Central memory CD8-positive, alpha-beta T cell (primary cell): ENCODE measurements around the gene OR7A10.

Experiments used
- ATAC-seq: fragments of 150-1000 bp; cut with Tn5 transposase; replicated peaks from 2 replicates; pipeline ENCODE4 v1.10.0; 2022; ENCODE audit warnings: mild to moderate bottlenecking, moderate FRiP score, moderate number of reproducible peaks; ENCODE audit not compliant: poor library complexity, severe bottlenecking; ENCODE audit errors: extremely low read depth
- DNase-seq, 2 donors: peaks; one replicate each; pipeline ENCODE4 v3.0.0; 2021; ENCODE audit warnings: low spot score in 2 of 2
- H3K27ac Mint-ChIP-seq: one replicate; pipeline ENCODE4 v1.8.0; 2022; ENCODE audit warnings: low read depth, mild to moderate bottlenecking, moderate library complexity, mixed read lengths
- H3K27me3 Mint-ChIP-seq: one replicate; pipeline ENCODE4 v1.8.0; 2022; ENCODE audit warnings: mixed read lengths
- H3K36me3 Mint-ChIP-seq: one replicate; pipeline ENCODE4 v1.8.0; 2022; ENCODE audit warnings: mild to moderate bottlenecking, moderate library complexity, mixed read lengths; ENCODE audit not compliant: insufficient read depth
- H3K4me1 Mint-ChIP-seq: one replicate; pipeline ENCODE4 v1.8.0; 2022; ENCODE audit warnings: mixed read lengths
- H3K4me3 Mint-ChIP-seq: one replicate; pipeline ENCODE4 v1.8.0; 2022; ENCODE audit warnings: mild to moderate bottlenecking, moderate library complexity, mixed read lengths
- H3K9me3 Mint-ChIP-seq: one replicate; pipeline ENCODE4 v1.8.0; 2022; ENCODE audit warnings: mixed read lengths

Gene OR7A10

GRCh38 chr19:14848822-14849221 lies at the start of gene OR7A10:
Gene OR7A10 (minus strand): TSS chr19:14848922. CDS start chr19:14841877, 7,045 bp downstream.
- Mint-ChIP-seq H3K27me3 (peaks cover 53% of the 10 kb centered on the region), H3K4me3 (no peak within 1 kb of the TSS), H3K9me3 (no peaks in the 10 kb centered on the region), H3K36me3 (no peaks in the 10 kb centered on the region), H3K4me1 (no peaks in the 10 kb centered on the region), H3K27ac (no peak within 1 kb of the TSS)
- DNase-seq (no peak), ATAC-seq (no peak)

- no peak for ATAC-seq
- no peak overlapping the region for H3K4me3 Mint-ChIP-seq
Measured at GRCh38 chr19:14890643-14891379, 42.1 kb upstream of the OR7A10 start.

GRCh38 chr19:14889994-14890642 lies 41.4 kb upstream of the OR7A10 start:
- no peak overlapping the region for H3K27ac Mint-ChIP-seq
- H3K9me3 Mint-ChIP-seq = no peaks in the 10 kb centered on the region
- no peak for DNase-seq
- peaks cover 6% of the 10 kb centered on the region for H3K4me1 Mint-ChIP-seq
- no peak for ATAC-seq
- peaks cover 55% of the 10 kb centered on the region for H3K27me3 Mint-ChIP-seq
- H3K4me3 Mint-ChIP-seq = no peak overlapping the region
- H3K36me3 Mint-ChIP-seq = no peaks in the 10 kb centered on the region

More at GRCh38 chr19:14890643-14891379, 42.1 kb upstream of the OR7A10 start:
- no peak for DNase-seq
- H3K9me3 Mint-ChIP-seq = no peaks in the 10 kb centered on the region
- H3K27me3 Mint-ChIP-seq = peaks cover 60% of the 10 kb centered on the region
- no peak overlapping the region for H3K27ac Mint-ChIP-seq
- peaks cover 6% of the 10 kb centered on the region for H3K4me1 Mint-ChIP-seq
- no peaks in the 10 kb centered on the region for H3K36me3 Mint-ChIP-seq

GRCh38 chr19:14886032-14886431 lies 37.3 kb upstream of the OR7A10 start, which contains the start of gene OR7A17:
Gene OR7A17 (minus strand): TSS chr19:14886132. CDS start chr19:14881355, 4,777 bp downstream.
- Mint-ChIP-seq H3K36me3 (no peaks in the 10 kb centered on the region), H3K4me3 (no peak within 1 kb of the TSS), H3K4me1 (peaks cover 6% of the 10 kb centered on the region), H3K9me3 (no peaks in the 10 kb centered on the region), H3K27me3 (peaks cover 45% of the 10 kb centered on the region), H3K27ac (no peak within 1 kb of the TSS)
- no peak for ATAC-seq
- DNase-seq = no peak

GRCh38 chr19:14871619-14872230 lies 23.0 kb upstream of the OR7A10 start:
- Mint-ChIP-seq H3K4me1 (no peaks in the 10 kb centered on the region), H3K27me3 (peaks cover 70% of the 10 kb centered on the region), H3K9me3 (no peaks in the 10 kb centered on the region)

GRCh38 chr19:14868497-14868896 lies 19.8 kb upstream of the OR7A10 start:
- Mint-ChIP-seq H3K4me1 (no peaks in the 10 kb centered on the region), H3K27me3 (peaks cover 65% of the 10 kb centered on the region), H3K27ac (no peak overlapping the region), H3K36me3 (no peaks in the 10 kb centered on the region), H3K4me3 (no peak overlapping the region), H3K9me3 (no peaks in the 10 kb centered on the region)
- ATAC-seq (no peak), DNase-seq (no peak)

More at GRCh38 chr19:14871619-14872230, 23.0 kb upstream of the OR7A10 start:
- DNase-seq = no peak
- ATAC-seq = no peak
- no peak overlapping the region for H3K4me3 Mint-ChIP-seq
- H3K36me3 Mint-ChIP-seq = no peaks in the 10 kb centered on the region
- H3K27ac Mint-ChIP-seq = no peak overlapping the region

- Mint-ChIP-seq H3K4me1 (no peaks in the 10 kb centered on the region), H3K27ac (no peak overlapping the region), H3K4me3 (no peak overlapping the region), H3K27me3 (peaks cover 61% of the 10 kb centered on the region), H3K36me3 (no peaks in the 10 kb centered on the region), H3K9me3 (no peaks in the 10 kb centered on the region)
- DNase-seq = no peak
- ATAC-seq = no peak
Measured at GRCh38 chr19:14843578-14843977, 5.1 kb downstream of the OR7A10 start.

GRCh38 chr19:14843169-14843568 lies 5.6 kb downstream of the OR7A10 start:
- no peak overlapping the region for H3K27ac Mint-ChIP-seq
- H3K4me1 Mint-ChIP-seq = no peaks in the 10 kb centered on the region
- no peaks in the 10 kb centered on the region for H3K36me3 Mint-ChIP-seq
- DNase-seq = no peak
- ATAC-seq = no peak
- no peak overlapping the region for H3K4me3 Mint-ChIP-seq
- peaks cover 61% of the 10 kb centered on the region for H3K27me3 Mint-ChIP-seq
- no peaks in the 10 kb centered on the region for H3K9me3 Mint-ChIP-seq

GRCh38 chr19:14840206-14840605 lies 8.5 kb downstream of the OR7A10 start:
- H3K27me3 Mint-ChIP-seq = peaks cover 74% of the 10 kb centered on the region
- no peak overlapping the region for H3K4me3 Mint-ChIP-seq
- H3K27ac Mint-ChIP-seq = no peak overlapping the region
- ATAC-seq (no peak), DNase-seq (no peak)
- H3K4me1 Mint-ChIP-seq = no peaks in the 10 kb centered on the region
- no peaks in the 10 kb centered on the region for H3K36me3 Mint-ChIP-seq
- no peaks in the 10 kb centered on the region for H3K9me3 Mint-ChIP-seq

- DNase-seq = no peak
- Mint-ChIP-seq H3K4me1 (no peaks in the 10 kb centered on the region), H3K36me3 (no peaks in the 10 kb centered on the region), H3K27ac (no peak overlapping the region), H3K9me3 (no peaks in the 10 kb centered on the region), H3K27me3 (peaks cover 64% of the 10 kb centered on the region), H3K4me3 (no peak overlapping the region)
- no peak for ATAC-seq
Measured at GRCh38 chr19:14837391-14837790, 11.3 kb downstream of the OR7A10 start.

GRCh38 chr19:14835011-14835410 lies 13.7 kb downstream of the OR7A10 start, which contains the start of the genes OR7A5 and OR7C1:
Gene OR7A5 (minus strand): TSS chr19:14835185. CDS start chr19:14828241, 6,944 bp downstream.
Gene OR7C1 (minus strand): TSS chr19:14835185. CDS start chr19:14800136, 35,049 bp downstream.
- Mint-ChIP-seq H3K4me3 (no peak within 1 kb of the TSS), H3K36me3 (no peaks in the 10 kb centered on the region), H3K4me1 (no peaks in the 10 kb centered on the region), H3K9me3 (no peaks in the 10 kb centered on the region), H3K27me3 (peaks cover 43% of the 10 kb centered on the region), H3K27ac (no peak within 1 kb of the TSS)
- ATAC-seq (no peak), DNase-seq (no peak)

GRCh38 chr19:14830702-14831101 lies 18.0 kb downstream of the OR7A10 start:
- no peaks in the 10 kb centered on the region for H3K4me1 Mint-ChIP-seq
- peaks cover 67% of the 10 kb centered on the region for H3K27me3 Mint-ChIP-seq
- H3K4me3 Mint-ChIP-seq = no peak overlapping the region
- H3K27ac Mint-ChIP-seq = no peak overlapping the region
- no peak for DNase-seq
- no peaks in the 10 kb centered on the region for H3K36me3 Mint-ChIP-seq
- no peak for ATAC-seq
- no peaks in the 10 kb centered on the region for H3K9me3 Mint-ChIP-seq
